T-helper 2 cell treated with Interferon-gamma antibody and Interleukin-4, amounts not matched to agents 5 μg/mL and 100 μg/mL, for 36 hours (primary cell): ENCODE data around the gene TPK1.
"Not testable (repeated sequence)": the region's sequence is repeated elsewhere in the genome, so short reads cannot be mapped to it uniquely, and the experiment has no call there.

Source experiments
- DNase-seq: peaks from one replicate; pipeline ENCODE4 v3.0.0; 2021; ENCODE audit warnings: low spot score
- H3K27ac Mint-ChIP-seq: one replicate; pipeline ENCODE4 v1.8.0; 2021; ENCODE audit warnings: mild to moderate bottlenecking, mixed read lengths
- H3K27me3 Mint-ChIP-seq: one replicate; pipeline ENCODE4 v1.8.0; 2021; ENCODE audit warnings: low read depth, mixed read lengths
- H3K36me3 Mint-ChIP-seq: one replicate; pipeline ENCODE4 v1.8.0; 2021; ENCODE audit warnings: low read depth, mixed read lengths
- H3K4me1 Mint-ChIP-seq: one replicate; pipeline ENCODE4 v1.8.0; 2021; ENCODE audit warnings: low read depth, mixed read lengths
- H3K4me3 Mint-ChIP-seq: one replicate; pipeline ENCODE4 v1.8.0; 2022; ENCODE audit warnings: mild to moderate bottlenecking, moderate library complexity, mixed read lengths
- H3K9me3 Mint-ChIP-seq: one replicate; pipeline ENCODE4 v1.8.0; 2021; ENCODE audit warnings: mixed read lengths

The TPK1 gene

DNA sequence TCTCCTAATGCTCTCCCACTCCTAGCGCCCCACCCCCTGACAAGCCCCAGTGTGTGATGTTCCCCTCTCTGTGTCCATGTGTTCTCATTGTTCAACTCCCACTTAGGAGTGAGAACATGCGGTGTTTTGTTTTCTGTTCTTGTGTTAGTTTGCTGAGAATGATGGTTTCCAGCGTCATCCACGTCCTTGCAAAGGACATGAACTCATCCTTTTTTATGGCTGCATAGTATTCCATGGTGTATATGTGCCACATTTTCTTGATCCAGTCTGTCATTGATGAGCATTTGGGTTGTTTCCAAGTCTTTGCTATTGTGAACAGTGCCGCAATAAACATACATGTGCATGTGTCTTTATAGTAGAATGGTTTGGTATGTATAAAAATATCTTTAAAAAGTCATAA, 261.1 kb downstream of the TPK1 start:
- not testable (repeated sequence) for H3K36me3 Mint-ChIP-seq, H3K9me3 Mint-ChIP-seq

DNA sequence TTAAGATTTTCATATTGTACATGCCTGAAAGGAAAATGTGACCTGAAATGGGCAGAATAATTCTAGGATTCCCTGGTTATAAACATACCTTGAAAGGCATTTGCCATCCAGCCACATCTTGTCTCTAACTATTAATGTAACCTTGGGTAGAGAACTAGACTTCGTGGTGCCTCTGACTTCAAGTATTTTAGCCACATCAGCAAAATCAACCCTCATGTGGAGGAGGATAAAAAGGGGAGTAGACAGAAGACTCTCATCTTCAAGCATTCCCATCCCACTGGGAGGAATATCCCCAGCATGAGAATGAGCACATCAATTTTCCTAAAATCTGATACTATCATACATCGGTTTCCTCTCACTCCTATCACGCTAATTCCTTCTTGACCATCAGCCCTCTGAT, 267.6 kb downstream of the TPK1 start:
- no peak overlapping the region for H3K27ac Mint-ChIP-seq
- DNase-seq = no peak
- no peaks in the 10 kb centered on the region for H3K36me3 Mint-ChIP-seq
- no peaks in the 10 kb centered on the region for H3K27me3 Mint-ChIP-seq
- no peaks in the 10 kb centered on the region for H3K4me1 Mint-ChIP-seq
- peaks cover 3% of the 10 kb centered on the region for H3K9me3 Mint-ChIP-seq
- H3K4me3 Mint-ChIP-seq = no peak overlapping the region

More for the DNA sequence above, 261.1 kb downstream of the TPK1 start:
- H3K27me3 Mint-ChIP-seq, H3K27ac Mint-ChIP-seq, H3K4me1 Mint-ChIP-seq, H3K4me3 Mint-ChIP-seq, DNase-seq: not testable (repeated sequence)

- no peaks in the 10 kb centered on the region for H3K27me3 Mint-ChIP-seq
- H3K4me1 Mint-ChIP-seq = no peaks in the 10 kb centered on the region
- peaks cover 3% of the 10 kb centered on the region for H3K9me3 Mint-ChIP-seq
- H3K36me3 Mint-ChIP-seq = no peaks in the 10 kb centered on the region
- H3K27ac Mint-ChIP-seq = no peak overlapping the region
- no peak for DNase-seq
- H3K4me3 Mint-ChIP-seq = no peak overlapping the region
Observed at GRCh38 chr7:144565586-144565985, 270.3 kb downstream of the TPK1 start.

DNA sequence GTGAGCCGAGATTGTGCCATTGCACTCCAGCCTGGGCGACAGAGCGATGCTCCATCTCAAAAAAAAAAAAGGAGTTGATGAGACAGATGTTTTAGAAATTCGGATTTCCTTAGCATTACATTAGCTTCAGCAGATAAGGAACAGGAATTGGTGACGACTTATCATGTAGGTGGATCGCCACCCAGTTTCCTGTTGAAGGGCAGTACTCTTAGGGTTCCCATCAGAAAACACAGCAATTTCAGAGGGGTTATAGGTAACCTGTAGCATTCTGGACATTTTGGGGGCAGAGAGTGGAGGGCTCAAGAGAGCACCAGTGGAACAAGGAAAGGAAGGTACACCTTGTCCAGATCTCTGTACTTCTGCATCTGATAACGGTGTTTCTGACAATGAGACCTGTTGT, 286.0 kb downstream of the TPK1 start:
- no peak overlapping the region for H3K4me3 Mint-ChIP-seq
- H3K36me3 Mint-ChIP-seq = no peaks in the 10 kb centered on the region
- H3K9me3 Mint-ChIP-seq = no peaks in the 10 kb centered on the region
- DNase-seq = no peak
- peaks cover 2% of the 10 kb centered on the region for H3K4me1 Mint-ChIP-seq
- no peak overlapping the region for H3K27ac Mint-ChIP-seq
- no peaks in the 10 kb centered on the region for H3K27me3 Mint-ChIP-seq

GRCh38 chr7:144548556-144548955, 287.3 kb downstream of the TPK1 start:
- Mint-ChIP-seq H3K4me3 (no peak overlapping the region), H3K4me1 (peaks cover 2% of the 10 kb centered on the region), H3K27me3 (no peaks in the 10 kb centered on the region), H3K9me3 (no peaks in the 10 kb centered on the region), H3K36me3 (no peaks in the 10 kb centered on the region), H3K27ac (no peak overlapping the region)
- DNase-seq = no peak

DNA sequence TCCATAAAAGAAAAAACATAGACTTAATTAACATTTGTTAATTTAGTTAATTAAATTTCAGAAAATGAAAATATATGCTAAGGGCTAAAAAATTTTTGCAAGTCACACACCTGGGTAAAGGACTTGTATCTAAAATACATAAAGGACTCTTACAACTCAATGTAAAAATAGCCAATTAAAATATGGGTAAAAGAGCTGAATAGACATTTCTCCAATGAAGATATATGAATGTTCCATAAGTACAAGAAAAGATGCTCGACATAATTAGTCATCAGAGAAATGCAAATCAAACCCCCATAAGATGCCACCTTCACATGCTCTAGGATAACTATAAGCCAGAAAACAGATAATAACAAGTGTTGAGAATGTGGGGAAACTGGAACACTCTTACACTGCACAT, 288.0 kb downstream of the TPK1 start:
- Mint-ChIP-seq H3K9me3 (no peaks in the 10 kb centered on the region), H3K27me3 (no peaks in the 10 kb centered on the region), H3K36me3 (no peaks in the 10 kb centered on the region), H3K27ac (no peak overlapping the region), H3K4me1 (peaks cover 2% of the 10 kb centered on the region), H3K4me3 (no peak overlapping the region)
- DNase-seq = no peak

DNA sequence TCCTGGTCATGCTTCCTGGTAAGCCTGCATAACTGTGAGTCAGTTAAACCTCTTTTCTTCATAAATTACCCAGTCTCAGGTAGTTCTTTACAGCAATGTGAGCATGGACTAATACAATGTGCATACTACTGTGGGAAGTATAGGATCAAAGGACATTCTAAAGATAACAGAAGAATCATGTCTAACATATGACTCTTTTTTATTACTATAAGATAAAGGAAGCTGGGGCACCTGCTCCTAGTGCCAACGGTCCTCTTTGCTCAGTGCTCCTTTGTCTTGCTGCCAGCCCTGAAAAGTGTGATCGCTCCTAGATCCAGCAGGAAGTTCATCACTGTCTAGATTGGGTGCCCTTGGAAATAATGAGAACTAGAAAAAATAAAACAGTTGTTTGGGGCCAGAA, 289.1 kb downstream of the TPK1 start:
- peaks cover 2% of the 10 kb centered on the region for H3K4me1 Mint-ChIP-seq
- no peaks in the 10 kb centered on the region for H3K27me3 Mint-ChIP-seq
- H3K36me3 Mint-ChIP-seq = no peaks in the 10 kb centered on the region
- H3K4me3 Mint-ChIP-seq = no peak overlapping the region
- no peaks in the 10 kb centered on the region for H3K9me3 Mint-ChIP-seq
- H3K27ac Mint-ChIP-seq = no peak overlapping the region
- DNase-seq = no peak

DNA sequence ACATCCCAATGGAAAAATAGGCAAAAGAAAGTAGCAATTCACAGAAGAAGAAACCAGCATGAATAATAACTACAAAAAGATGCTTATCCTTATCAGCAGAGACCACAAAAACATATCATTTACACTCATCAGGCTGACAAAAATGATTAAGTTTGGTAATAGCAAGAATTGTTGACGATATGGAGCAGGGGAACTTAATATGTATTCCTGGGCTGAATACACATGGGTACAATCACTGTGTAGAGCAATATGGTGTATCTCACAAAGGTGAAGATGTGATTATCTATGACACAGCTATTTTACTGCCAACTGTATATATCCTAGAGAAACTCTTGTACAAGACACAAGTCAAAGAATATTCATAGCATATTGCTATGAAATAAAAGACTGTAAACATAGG, 290.5 kb downstream of the TPK1 start:
- no peak for DNase-seq
- Mint-ChIP-seq H3K27ac (no peak overlapping the region), H3K4me3 (no peak overlapping the region), H3K4me1 (peaks cover 2% of the 10 kb centered on the region), H3K9me3 (no peaks in the 10 kb centered on the region), H3K36me3 (no peaks in the 10 kb centered on the region), H3K27me3 (no peaks in the 10 kb centered on the region)

DNA sequence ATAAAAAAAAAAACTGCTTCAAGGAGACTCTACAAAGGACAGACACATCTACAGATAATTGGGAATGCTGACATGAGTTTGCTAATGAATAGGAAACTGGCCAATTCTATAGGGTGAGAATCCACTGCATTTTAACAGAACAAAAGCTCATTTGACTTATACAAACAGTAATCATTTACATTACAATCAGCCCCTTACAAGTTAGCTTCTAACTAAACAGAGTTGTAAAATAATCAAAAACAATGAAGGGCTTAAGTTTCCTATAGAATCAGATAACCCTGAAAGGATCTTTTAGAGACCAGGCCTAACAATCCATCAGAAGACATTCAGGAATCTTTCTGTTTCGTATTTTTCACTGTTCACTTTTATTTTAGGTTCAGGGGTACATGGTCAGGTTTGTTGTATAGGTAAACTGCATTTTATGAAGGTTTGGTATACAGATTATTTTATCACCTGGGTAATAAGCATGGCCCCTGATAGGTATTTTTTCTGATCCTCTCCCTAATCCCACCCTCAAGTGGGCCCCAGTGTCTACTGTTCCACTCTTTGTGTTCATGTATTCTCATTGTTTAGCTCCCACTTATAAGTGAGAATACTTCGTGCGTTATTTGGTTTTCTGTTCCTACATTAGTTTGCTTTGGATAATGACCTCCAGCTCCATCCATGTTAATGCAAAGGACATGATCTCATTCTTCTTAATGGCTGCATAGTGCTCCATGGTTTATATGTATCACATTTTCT, 301.0 kb downstream of the TPK1 start:
- DNase-seq = no peak
- H3K36me3 Mint-ChIP-seq = no peaks in the 10 kb centered on the region
- no peak overlapping the region for H3K4me3 Mint-ChIP-seq
- H3K9me3 Mint-ChIP-seq = peaks cover 7% of the 10 kb centered on the region
- no peak overlapping the region for H3K27ac Mint-ChIP-seq
- no peaks in the 10 kb centered on the region for H3K27me3 Mint-ChIP-seq
- peaks cover 3% of the 10 kb centered on the region for H3K4me1 Mint-ChIP-seq

DNA sequence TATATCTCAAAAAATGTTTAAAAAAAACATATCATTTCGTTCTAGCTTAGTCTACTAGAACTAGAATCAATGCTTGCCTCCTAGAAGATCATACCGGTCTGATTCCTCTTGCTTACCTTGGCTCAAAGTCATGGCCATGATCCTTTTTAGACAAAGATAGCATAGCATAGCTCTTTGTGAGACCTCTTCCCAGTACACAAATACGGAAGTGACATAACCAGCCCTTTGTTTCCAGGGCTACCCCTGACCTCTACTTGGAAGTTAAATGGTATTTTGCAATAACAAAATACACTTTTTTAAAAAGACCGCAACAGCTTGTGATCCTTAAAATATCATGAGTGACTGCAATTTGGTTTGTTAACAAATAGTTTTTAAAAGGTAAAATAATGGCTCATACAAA, 301.7 kb downstream of the TPK1 start:
- Mint-ChIP-seq H3K36me3 (no peaks in the 10 kb centered on the region), H3K9me3 (peaks cover 7% of the 10 kb centered on the region), H3K27me3 (no peaks in the 10 kb centered on the region), H3K27ac (no peak overlapping the region), H3K4me1 (peaks cover 4% of the 10 kb centered on the region), H3K4me3 (no peak overlapping the region)
- no peak for DNase-seq

DNA sequence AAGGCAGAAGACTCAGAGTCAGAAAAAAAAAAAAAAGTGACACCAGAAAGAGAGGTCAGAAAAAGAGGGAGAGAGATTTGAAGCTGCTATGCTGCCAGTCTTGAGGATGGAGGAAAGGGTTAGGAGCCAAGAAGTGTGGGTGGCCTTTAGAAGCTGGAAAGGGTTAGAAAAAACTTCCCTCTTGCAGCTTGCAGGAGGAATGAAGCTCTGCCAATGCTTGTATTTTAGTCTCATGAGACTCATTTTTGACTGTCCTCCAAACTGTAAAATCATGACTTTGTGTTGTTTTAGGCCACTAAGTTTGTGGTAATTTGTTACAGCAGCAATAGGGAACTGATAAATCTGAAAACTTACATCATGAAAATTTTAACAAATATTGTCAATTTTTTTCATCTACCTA, 304.7 kb downstream of the TPK1 start:
- H3K27me3 Mint-ChIP-seq = no peaks in the 10 kb centered on the region
- H3K36me3 Mint-ChIP-seq = no peaks in the 10 kb centered on the region
- H3K4me3 Mint-ChIP-seq = no peak overlapping the region

GRCh38 chr7:144529269-144529926, 306.5 kb downstream of the TPK1 start:
- no peak overlapping the region for H3K4me3 Mint-ChIP-seq
- H3K9me3 Mint-ChIP-seq = no peaks in the 10 kb centered on the region
- no peak for DNase-seq
- H3K4me1 Mint-ChIP-seq = peaks cover 7% of the 10 kb centered on the region
- no peaks in the 10 kb centered on the region for H3K27me3 Mint-ChIP-seq
- no peaks in the 10 kb centered on the region for H3K36me3 Mint-ChIP-seq
- H3K27ac Mint-ChIP-seq = no peak overlapping the region

More for the DNA sequence above, 304.7 kb downstream of the TPK1 start:
- peaks cover 7% of the 10 kb centered on the region for H3K9me3 Mint-ChIP-seq
- peaks cover 7% of the 10 kb centered on the region for H3K4me1 Mint-ChIP-seq
- no peak overlapping the region for H3K27ac Mint-ChIP-seq
- DNase-seq = no peak

DNA sequence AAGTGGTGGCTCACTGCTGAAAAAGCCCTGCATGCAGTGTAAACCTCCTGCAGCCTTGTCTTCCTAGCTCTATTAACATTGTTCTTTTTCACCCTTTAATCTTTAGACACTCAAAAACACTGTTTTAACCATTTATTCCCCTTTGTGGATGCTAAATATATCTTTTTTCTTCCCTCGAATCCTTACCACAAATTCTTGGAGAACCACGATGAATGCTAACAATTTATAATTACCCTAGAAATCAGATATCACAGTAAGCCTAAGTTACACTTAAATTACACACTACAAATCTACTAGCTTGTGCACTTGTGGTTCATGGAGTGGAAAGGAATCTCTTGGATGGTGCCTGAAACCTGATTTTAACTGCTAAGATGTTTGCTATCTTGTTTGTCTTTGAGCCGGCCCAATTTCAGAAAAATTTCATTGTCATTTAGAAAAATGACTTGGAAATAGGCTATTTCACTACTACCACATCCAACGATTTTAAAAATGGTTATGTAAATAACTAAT, 307.3 kb downstream of the TPK1 start:
- Mint-ChIP-seq H3K4me1 (peaks cover 7% of the 10 kb centered on the region), H3K27ac (no peak overlapping the region), H3K36me3 (no peaks in the 10 kb centered on the region), H3K9me3 (no peaks in the 10 kb centered on the region), H3K4me3 (no peak overlapping the region), H3K27me3 (no peaks in the 10 kb centered on the region)
- no peak for DNase-seq

DNA sequence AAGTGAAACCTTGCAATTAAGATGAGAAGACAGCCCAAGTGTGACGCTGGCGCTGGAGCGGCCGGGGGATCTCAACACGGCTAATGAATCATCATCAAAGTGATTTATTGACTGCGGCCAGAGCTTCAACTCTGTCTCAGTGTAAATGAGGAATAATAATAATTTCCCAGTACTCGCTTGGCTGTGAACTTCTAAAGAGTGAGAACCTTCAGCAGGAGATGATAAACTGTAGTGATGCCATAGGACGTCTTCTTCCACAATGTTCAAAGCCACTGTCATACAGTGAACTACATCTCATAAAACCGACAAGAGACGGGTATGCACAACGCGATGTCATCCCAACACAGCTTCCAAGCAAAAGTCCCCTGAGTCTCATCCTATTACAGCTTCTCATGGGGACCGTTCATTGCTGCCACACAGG, 308.8 kb downstream of the TPK1 start:
- no peak for DNase-seq
- Mint-ChIP-seq H3K4me1 (peaks cover 7% of the 10 kb centered on the region), H3K4me3 (no peak overlapping the region), H3K36me3 (no peaks in the 10 kb centered on the region), H3K27me3 (no peaks in the 10 kb centered on the region), H3K9me3 (no peaks in the 10 kb centered on the region), H3K27ac (no peak overlapping the region)
